IgD-negative memory B cell (primary cell): ENCODE measurements around the gene ROBO2. TPM values are rescaled to one million over a fixed set of nuclear protein-coding genes. Genes with fewer than 3 reads are reported as not detected.
"Not testable (repeated sequence)": the region's sequence is repeated elsewhere in the genome, so short reads cannot be mapped to it uniquely, and the experiment has no call there.

ENCODE experiments used
- H3K27ac Mint-ChIP-seq, 3 donors: one replicate each; pipeline ENCODE4 v1.8.0; 2020 to 2022; ENCODE audit warnings: mild to moderate bottlenecking in 3 of 3, mixed read lengths in 3 of 3, moderate library complexity in 1 of 3
- H3K27me3 Mint-ChIP-seq: one replicate; pipeline ENCODE4 v1.8.0; 2021; ENCODE audit warnings: mixed read lengths
- H3K36me3 Mint-ChIP-seq: one replicate; pipeline ENCODE4 v1.8.0; 2020; ENCODE audit warnings: mild to moderate bottlenecking, mixed read lengths
- H3K4me1 Mint-ChIP-seq, 3 donors: one replicate each; pipeline ENCODE4 v1.8.0; 2020 to 2022; ENCODE audit warnings: mixed read lengths in 3 of 3, mild to moderate bottlenecking in 1 of 3
- H3K4me3 Mint-ChIP-seq, 4 donors: one replicate each; pipeline ENCODE4 v1.8.0; 2020 to 2022; ENCODE audit warnings: mild to moderate bottlenecking in 4 of 4, mixed read lengths in 4 of 4, moderate library complexity in 3 of 4
- H3K9me3 Mint-ChIP-seq, 3 donors: one replicate each; pipeline ENCODE4 v1.8.0; 2020 to 2021; ENCODE audit warnings: mixed read lengths in 3 of 3, mild to moderate bottlenecking in 1 of 3
- polyA plus RNA-seq: library from polyadenylated mRNA; unstranded; fragments of 300-500 nt; fragmentation: Illumina TruSeq; gene quantifications from one replicate; pipeline ENCODE4 v1.2.3, GENCODE V29; 2021

Gene ROBO2
- polyA plus RNA-seq, 1 donor from 2014 or later = not detected

DNA sequence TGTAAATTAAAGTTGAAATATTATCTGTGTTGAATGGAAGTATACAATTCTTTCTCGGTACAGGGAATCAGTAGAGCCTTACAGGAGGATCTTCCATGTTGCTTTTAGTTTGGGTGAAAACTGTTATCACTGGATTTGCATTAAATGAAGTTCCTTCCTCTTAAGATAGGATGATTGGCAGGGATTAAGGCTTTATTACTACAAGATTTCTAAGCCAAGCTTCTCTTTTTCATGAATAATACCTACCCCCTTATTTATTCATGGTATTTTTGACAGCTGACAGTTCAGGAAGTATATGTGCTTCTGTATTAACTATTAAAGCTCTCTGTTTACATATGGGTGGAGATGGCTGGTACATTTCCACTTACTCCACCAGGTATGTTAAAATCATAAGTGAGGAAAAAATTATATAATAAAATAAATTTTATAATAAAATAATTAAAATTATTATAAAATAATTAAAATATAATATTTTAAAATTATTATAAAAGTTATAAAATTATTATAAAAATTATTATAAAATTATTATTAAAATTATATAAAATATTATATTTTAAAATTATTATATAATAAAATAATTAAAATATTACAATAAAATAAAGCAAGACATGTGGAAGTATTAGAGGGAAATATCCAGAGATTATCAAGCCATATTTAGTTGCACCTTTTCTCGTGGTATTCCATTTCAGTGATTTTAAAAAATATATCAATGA is 332.9 kb downstream of the ROBO2 start:
- peaks cover 0 to 2% (median 0%) of the 10 kb centered on the region in 3 donors for H3K4me1 Mint-ChIP-seq
- H3K36me3 Mint-ChIP-seq = no peaks in the 10 kb centered on the region
- H3K27me3 Mint-ChIP-seq = no peaks in the 10 kb centered on the region
- H3K4me3 Mint-ChIP-seq = no peak overlapping the region
- H3K27ac Mint-ChIP-seq = no peak overlapping the region
- H3K9me3 Mint-ChIP-seq = peaks cover 2 to 12% (median 4%) of the 10 kb centered on the region in 3 donors

DNA sequence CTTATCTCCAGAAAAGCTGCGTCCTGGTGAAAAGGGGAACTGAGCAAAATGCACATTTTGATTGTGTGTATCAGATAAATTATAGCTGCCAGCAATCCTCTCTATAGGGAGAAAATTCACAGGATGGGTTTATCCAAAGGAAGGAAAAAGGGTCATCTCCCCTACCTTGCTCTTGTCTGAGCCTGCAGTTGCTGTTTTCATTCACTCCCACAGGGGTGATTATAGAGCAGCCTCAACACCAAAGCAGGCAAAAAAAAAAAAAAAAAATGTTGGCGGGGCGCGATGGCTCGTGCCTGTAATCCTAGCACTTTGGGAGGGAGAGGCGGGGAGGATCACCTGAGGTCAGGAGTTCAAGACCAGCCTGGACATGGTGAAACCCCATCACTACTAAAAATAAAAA is 333.7 kb downstream of the ROBO2 start:
- Mint-ChIP-seq H3K27ac (no peak overlapping the region), H3K9me3 (peaks cover 2 to 12% (median 4%) of the 10 kb centered on the region in 3 donors), H3K36me3 (no peaks in the 10 kb centered on the region), H3K4me1 (peaks cover 0 to 2% (median 0%) of the 10 kb centered on the region in 3 donors), H3K27me3 (no peaks in the 10 kb centered on the region), H3K4me3 (no peak overlapping the region)

DNA sequence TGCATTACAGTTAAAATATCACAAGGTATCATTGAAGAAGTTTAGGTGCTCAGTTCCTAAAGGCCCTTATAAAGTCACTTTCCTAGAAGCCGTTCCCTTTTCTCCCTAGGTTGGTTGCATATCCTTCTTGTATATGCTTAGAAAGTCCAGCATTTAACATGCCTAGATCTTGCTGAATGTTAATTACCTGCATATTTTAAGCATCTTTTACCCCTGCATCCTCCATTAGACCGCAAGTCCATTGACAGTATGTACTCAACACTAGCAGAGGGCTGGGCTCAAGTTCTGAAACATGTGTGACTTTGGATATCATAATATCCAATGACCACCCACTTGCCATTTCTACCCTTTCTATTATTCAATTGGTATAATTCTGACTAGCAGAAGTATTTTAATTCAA is 336.6 kb downstream of the ROBO2 start:
- H3K27me3 Mint-ChIP-seq = no peaks in the 10 kb centered on the region
- H3K4me3 Mint-ChIP-seq = no peak overlapping the region
- H3K4me1 Mint-ChIP-seq = no peaks in the 10 kb centered on the region
- no peaks in the 10 kb centered on the region for H3K36me3 Mint-ChIP-seq
- H3K27ac Mint-ChIP-seq = no peak overlapping the region
- H3K9me3 Mint-ChIP-seq = peaks cover 2 to 10% (median 2%) of the 10 kb centered on the region in 3 donors

- no peak overlapping the region for H3K4me3 Mint-ChIP-seq
- no peaks in the 10 kb centered on the region for H3K4me1 Mint-ChIP-seq
- no peaks in the 10 kb centered on the region for H3K36me3 Mint-ChIP-seq
- H3K27me3 Mint-ChIP-seq = no peaks in the 10 kb centered on the region
- H3K27ac Mint-ChIP-seq = no peak overlapping the region
- H3K9me3 Mint-ChIP-seq = peaks cover 2 to 14% (median 4%) of the 10 kb centered on the region in 3 donors
Observed at GRCh38 chr3:77377717-77378116, 337.8 kb downstream of the ROBO2 start.

DNA sequence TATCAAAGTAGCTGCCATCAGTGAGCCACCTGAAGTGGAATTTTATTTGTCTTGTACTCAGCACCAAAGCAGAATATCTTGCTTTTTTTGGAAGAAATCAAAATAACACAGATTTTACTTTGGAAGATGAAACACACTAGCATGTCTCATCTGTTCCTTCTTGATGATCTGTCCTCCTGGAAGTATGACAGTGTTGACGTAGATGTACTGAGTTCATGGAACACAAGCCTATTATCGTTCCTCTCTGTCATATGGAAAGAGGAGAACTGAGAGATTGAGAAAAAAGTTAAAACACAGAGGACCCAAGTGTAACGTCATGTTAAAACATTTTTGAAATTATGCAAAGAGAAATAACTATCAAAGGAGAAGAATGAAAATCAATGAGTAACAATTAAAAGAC is 340.2 kb downstream of the ROBO2 start:
- H3K27ac Mint-ChIP-seq = no peak overlapping the region
- H3K4me1 Mint-ChIP-seq = no peaks in the 10 kb centered on the region
- peaks cover 2 to 14% (median 4%) of the 10 kb centered on the region in 3 donors for H3K9me3 Mint-ChIP-seq
- no peak overlapping the region for H3K4me3 Mint-ChIP-seq
- no peaks in the 10 kb centered on the region for H3K36me3 Mint-ChIP-seq
- H3K27me3 Mint-ChIP-seq = no peaks in the 10 kb centered on the region

DNA sequence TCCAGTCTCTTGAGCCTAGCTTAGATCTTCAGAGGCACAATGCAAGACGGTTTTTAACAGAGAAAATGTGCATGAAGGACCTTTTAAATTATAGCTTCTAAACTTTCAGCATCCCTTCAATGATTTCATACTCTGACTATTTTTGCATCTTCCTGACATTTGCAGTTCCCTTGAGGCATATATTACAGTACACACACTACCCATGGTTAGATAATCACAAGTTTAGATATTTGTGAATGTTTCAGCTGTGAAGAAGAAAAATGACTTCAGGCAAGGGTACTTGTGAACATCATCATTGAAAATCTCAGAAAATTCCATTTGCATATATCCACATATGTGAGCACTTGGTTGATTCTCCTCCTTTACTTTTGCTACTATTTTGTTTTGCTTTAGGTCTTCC is 341.5 kb downstream of the ROBO2 start:
- Mint-ChIP-seq H3K27me3 (no peaks in the 10 kb centered on the region), H3K27ac (no peak overlapping the region), H3K4me3 (no peak overlapping the region), H3K36me3 (no peaks in the 10 kb centered on the region), H3K9me3 (peaks cover 2 to 13% (median 4%) of the 10 kb centered on the region in 3 donors), H3K4me1 (no peaks in the 10 kb centered on the region)

- no peak overlapping the region for H3K27ac Mint-ChIP-seq
- no peak overlapping the region for H3K4me3 Mint-ChIP-seq
- no peaks in the 10 kb centered on the region for H3K27me3 Mint-ChIP-seq
- H3K9me3 Mint-ChIP-seq = peaks cover 0 to 10% (median 2%) of the 10 kb centered on the region in 3 donors
- H3K36me3 Mint-ChIP-seq = no peaks in the 10 kb centered on the region
- H3K4me1 Mint-ChIP-seq = peaks cover 0 to 2% (median 0%) of the 10 kb centered on the region in 3 donors
Observed at GRCh38 chr3:77392181-77392580, 352.3 kb downstream of the ROBO2 start.

DNA sequence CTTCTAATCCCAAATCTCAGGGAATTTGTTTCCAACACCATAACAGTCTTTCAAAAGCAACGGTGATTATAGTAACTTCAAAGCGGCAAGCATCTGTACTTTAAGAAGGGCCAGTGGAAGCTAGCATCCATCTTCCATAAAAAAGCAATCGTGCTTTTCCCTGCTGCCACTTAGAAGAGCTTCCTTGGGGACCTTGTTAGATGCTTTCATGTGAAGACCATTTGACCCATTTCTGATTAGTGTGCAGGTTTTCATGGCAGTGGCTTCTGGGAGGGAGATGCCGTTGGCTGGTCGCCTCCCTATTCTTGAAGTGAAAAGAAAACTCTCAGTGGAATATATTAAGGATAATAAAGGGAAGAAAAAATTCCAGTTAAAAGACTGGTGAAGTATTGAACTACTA is 354.1 kb downstream of the ROBO2 start:
- Mint-ChIP-seq H3K27ac (no peak overlapping the region), H3K4me3 (no peak overlapping the region), H3K9me3 (peaks cover 0 to 13% (median 2%) of the 10 kb centered on the region in 3 donors), H3K4me1 (peaks cover 0 to 2% (median 0%) of the 10 kb centered on the region in 3 donors), H3K27me3 (no peaks in the 10 kb centered on the region), H3K36me3 (no peaks in the 10 kb centered on the region)

- H3K36me3 Mint-ChIP-seq = no peaks in the 10 kb centered on the region
- no peak overlapping the region for H3K27ac Mint-ChIP-seq
- peaks cover 2 to 15% (median 2%) of the 10 kb centered on the region in 3 donors for H3K9me3 Mint-ChIP-seq
- no peaks in the 10 kb centered on the region for H3K4me1 Mint-ChIP-seq
- H3K27me3 Mint-ChIP-seq = no peaks in the 10 kb centered on the region
- no peak overlapping the region for H3K4me3 Mint-ChIP-seq
Observed at GRCh38 chr3:77404871-77405270, 365.0 kb downstream of the ROBO2 start.

GRCh38 chr3:77407441-77407840 is 367.5 kb downstream of the ROBO2 start:
- no peaks in the 10 kb centered on the region for H3K4me1 Mint-ChIP-seq
- no peaks in the 10 kb centered on the region for H3K36me3 Mint-ChIP-seq
- no peak overlapping the region for H3K4me3 Mint-ChIP-seq
- peaks cover 0 to 7% (median 0%) of the 10 kb centered on the region in 3 donors for H3K9me3 Mint-ChIP-seq
- no peak overlapping the region for H3K27ac Mint-ChIP-seq
- H3K27me3 Mint-ChIP-seq = no peaks in the 10 kb centered on the region

GRCh38 chr3:77410334-77410733 is 370.4 kb downstream of the ROBO2 start:
- H3K4me1 Mint-ChIP-seq, H3K4me3 Mint-ChIP-seq, H3K27me3 Mint-ChIP-seq, H3K36me3 Mint-ChIP-seq, H3K27ac Mint-ChIP-seq: not testable (repeated sequence)
- peaks cover 4 to 16% (median 7%) of the 10 kb centered on the region in 3 donors for H3K9me3 Mint-ChIP-seq

GRCh38 chr3:77411334-77411733 is 371.4 kb downstream of the ROBO2 start:
- Mint-ChIP-seq H3K27me3 (no peaks in the 10 kb centered on the region), H3K27ac (no peak overlapping the region)

GRCh38 chr3:77412021-77412438 is 372.1 kb downstream of the ROBO2 start:
- no peaks in the 10 kb centered on the region for H3K4me1 Mint-ChIP-seq
- H3K27ac Mint-ChIP-seq = no peak overlapping the region
- peaks cover 4 to 12% (median 7%) of the 10 kb centered on the region in 3 donors for H3K9me3 Mint-ChIP-seq
- H3K4me3 Mint-ChIP-seq = no peak overlapping the region
- H3K36me3 Mint-ChIP-seq = no peaks in the 10 kb centered on the region
- H3K27me3 Mint-ChIP-seq = no peaks in the 10 kb centered on the region

More at GRCh38 chr3:77411334-77411733, 371.4 kb downstream of the ROBO2 start:
- no peak overlapping the region for H3K4me3 Mint-ChIP-seq
- no peaks in the 10 kb centered on the region for H3K36me3 Mint-ChIP-seq
- peaks cover 4 to 12% (median 7%) of the 10 kb centered on the region in 3 donors for H3K9me3 Mint-ChIP-seq
- H3K4me1 Mint-ChIP-seq = no peaks in the 10 kb centered on the region

GRCh38 chr3:77412584-77412983 is 372.7 kb downstream of the ROBO2 start:
- no peaks in the 10 kb centered on the region for H3K27me3 Mint-ChIP-seq

GRCh38 chr3:77414881-77415280 is 375.0 kb downstream of the ROBO2 start:
- Mint-ChIP-seq H3K27me3 (no peaks in the 10 kb centered on the region), H3K36me3 (no peaks in the 10 kb centered on the region), H3K4me3 (no peak overlapping the region), H3K4me1 (no peaks in the 10 kb centered on the region), H3K27ac (no peak overlapping the region), H3K9me3 (peaks cover 4 to 12% (median 7%) of the 10 kb centered on the region in 3 donors)

More at GRCh38 chr3:77412584-77412983, 372.7 kb downstream of the ROBO2 start:
- Mint-ChIP-seq H3K9me3 (peaks cover 4 to 12% (median 7%) of the 10 kb centered on the region in 3 donors), H3K4me3 (no peak overlapping the region), H3K27ac (no peak overlapping the region), H3K36me3 (no peaks in the 10 kb centered on the region), H3K4me1 (no peaks in the 10 kb centered on the region)

DNA sequence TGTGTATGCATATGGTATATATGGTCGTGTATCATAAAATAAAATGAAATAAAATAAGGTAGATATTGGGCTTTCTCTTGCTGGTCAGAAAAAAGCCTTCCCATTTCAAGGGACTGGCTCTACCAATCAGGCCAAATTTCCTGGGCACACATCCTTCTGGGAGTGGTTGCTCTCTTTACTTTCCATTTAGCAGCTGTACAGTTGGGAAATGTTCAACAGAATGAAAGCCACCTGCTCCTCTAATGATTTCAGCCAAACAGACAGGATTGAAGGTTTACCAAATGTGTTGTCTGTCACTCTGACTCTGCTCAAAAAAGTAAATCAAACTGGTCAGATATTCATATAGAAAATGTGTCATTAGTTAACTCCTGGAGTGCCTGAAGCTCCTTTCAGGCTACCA is 380.4 kb downstream of the ROBO2 start:
- Mint-ChIP-seq H3K9me3 (peaks cover 0 to 4% (median 0%) of the 10 kb centered on the region in 3 donors), H3K4me3 (no peak overlapping the region), H3K27me3 (no peaks in the 10 kb centered on the region), H3K4me1 (no peaks in the 10 kb centered on the region), H3K27ac (no peak overlapping the region), H3K36me3 (no peaks in the 10 kb centered on the region)
